NB4 (cell line): ENCODE data around the gene ZNF91.

Experiments used
- DNase-seq: peaks from one replicate; pipeline ENCODE4 v3.0.0; 2010; ENCODE audit warnings: low read depth
- H3K4me3 ChIP-seq: one replicate; pipeline ENCODE4 v1.5.1; 2011; ENCODE audit warnings: mild to moderate bottlenecking, low read depth, low read length, moderate library complexity
- CTCF ChIP-seq: IDR thresholded peaks from one replicate; pipeline ENCODE4 v1.5.1; 2012; ENCODE audit warnings: low read depth, low read length
- MAX ChIP-seq: IDR thresholded peaks from 2 replicates; pipeline ENCODE4 v1.6.1; 2011; ENCODE audit warnings: low read depth, low read length
- MYC ChIP-seq: IDR thresholded peaks from 2 replicates; pipeline ENCODE4 v1.6.1; 2011; ENCODE audit warnings: low read depth, low read length
- POLR2A ChIP-seq: IDR thresholded peaks from 2 replicates; pipeline ENCODE4 v1.6.1; 2011; ENCODE audit warnings: mild to moderate bottlenecking; ENCODE audit not compliant: insufficient read length; ENCODE audit errors: extremely low read depth

ZNF91 gene

GRCh38 chr19:23409392-23410048, 14.2 kb upstream of the ZNF91 start:
- no peak for DNase-seq
- no peak for TF ChIP-seq CTCF
- no peak for TF ChIP-seq POLR2A
- TF ChIP-seq MYC = no peak
- TF ChIP-seq MAX = no peak
- no peak overlapping the region for H3K4me3 ChIP-seq

GRCh38 chr19:23407616-23408133, 12.4 kb upstream of the ZNF91 start:
- no peak overlapping the region for H3K4me3 ChIP-seq
- no peak for TF ChIP-seq MAX
- no peak for TF ChIP-seq MYC
- TF ChIP-seq POLR2A = no peak
- no peak for TF ChIP-seq CTCF
- DNase-seq = no peak

- no peak overlapping the region for H3K4me3 ChIP-seq
- TF ChIP-seq MAX = no peak
- TF ChIP-seq POLR2A = no peak
- no peak for TF ChIP-seq MYC
- TF ChIP-seq CTCF = no peak
- no peak for DNase-seq
These were observed 11.4 kb upstream of the ZNF91 start for GRCh38 chr19:23406721-23407120.

- TF ChIP-seq MAX (no peak), MYC (no peak), CTCF (no peak), POLR2A (no peak)
- no peak overlapping the region for H3K4me3 ChIP-seq
- DNase-seq = no peak
These were observed 10.8 kb upstream of the ZNF91 start for GRCh38 chr19:23406091-23406490.

- no peak overlapping the region for H3K4me3 ChIP-seq
- TF ChIP-seq POLR2A (no peak), MAX (no peak), CTCF (no peak), MYC (no peak)
- DNase-seq = no peak
These were observed 9.4 kb upstream of the ZNF91 start for GRCh38 chr19:23404676-23405075.
